LNCaP clone FGC (cell line): ENCODE results near the gene RCAN1.

Experiments
- DNase-seq: peaks from one replicate; pipeline ENCODE4 v3.0.0-alpha.2; 2011; ENCODE audit warnings: low read depth
- H3K4me3 ChIP-seq: 2 replicates; pipeline ENCODE4 v1.5.1; 2011; ENCODE audit warnings: mild to moderate bottlenecking, low read depth, low read length, control low read depth
- CTCF ChIP-seq: IDR thresholded peaks from 2 replicates; pipeline ENCODE4 v1.5.1; 2012; ENCODE audit warnings: mild to moderate bottlenecking; ENCODE audit not compliant: control insufficient read depth, insufficient read depth; ENCODE audit errors: extremely low read depth

The RCAN1 gene

GRCh38 chr21:34593954-34594531, 20.9 kb downstream of the RCAN1 start:
- no peak overlapping the region for H3K4me3 ChIP-seq
- TF ChIP-seq CTCF = no peak
- DNase-seq = no peak

GRCh38 chr21:34593423-34593822, 21.5 kb downstream of the RCAN1 start:
- DNase-seq = no peak
- TF ChIP-seq CTCF = no peak
- no peak overlapping the region for H3K4me3 ChIP-seq

GRCh38 chr21:34592120-34592955, 22.6 kb downstream of the RCAN1 start:
- TF ChIP-seq CTCF = no peak
- DNase-seq = no peak
- H3K4me3 ChIP-seq = no peak overlapping the region

- DNase-seq = no peak
- H3K4me3 ChIP-seq = no peak overlapping the region
- TF ChIP-seq CTCF = no peak
These were observed 24.4 kb downstream of the RCAN1 start for GRCh38 chr21:34590520-34590919.

- no peak for DNase-seq
- no peak for TF ChIP-seq CTCF
- no peak overlapping the region for H3K4me3 ChIP-seq
These were observed 25.2 kb downstream of the RCAN1 start for GRCh38 chr21:34589511-34590282.

- no peak overlapping the region for H3K4me3 ChIP-seq
- TF ChIP-seq CTCF = no peak
- no peak for DNase-seq
These were observed 30.9 kb downstream of the RCAN1 start for GRCh38 chr21:34583926-34584563.
